GM19372 (cell line): ENCODE measurements around the gene DNAJC16.
"Not testable (repeated sequence)": the region's sequence is repeated elsewhere in the genome, so short reads cannot be mapped to it uniquely, and the experiment has no call there.

Experiments used
- ATAC-seq: cut with Tn5 transposase; IDR thresholded peaks from one replicate; pipeline ENCODE4 v1.9.1; 2021; ENCODE audit warnings: mild to moderate bottlenecking, low read depth, moderate library complexity; ENCODE audit not compliant: unreplicated experiment

The DNAJC16 gene

DNA sequence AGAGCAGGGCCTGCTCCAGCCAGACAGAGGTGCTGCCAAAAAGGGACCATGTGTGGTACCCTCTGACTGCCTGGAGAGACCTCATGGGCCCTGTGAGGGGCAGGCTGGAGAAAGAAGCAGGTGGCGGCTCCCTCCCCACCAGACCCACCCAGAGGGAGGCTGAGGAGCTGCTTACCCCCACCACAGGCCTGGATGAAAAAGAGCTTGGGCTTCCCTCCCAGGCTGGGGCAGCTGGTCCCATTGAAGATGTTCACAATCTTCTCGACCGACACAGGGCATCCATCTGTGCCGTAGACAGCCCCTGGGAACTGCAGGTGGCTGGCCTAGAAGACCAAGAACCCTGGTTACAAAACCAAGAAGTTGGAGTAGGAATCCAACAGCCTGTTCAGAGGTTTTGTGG is 22.2 kb upstream of the DNAJC16 start:
- ATAC-seq: no peak

DNA sequence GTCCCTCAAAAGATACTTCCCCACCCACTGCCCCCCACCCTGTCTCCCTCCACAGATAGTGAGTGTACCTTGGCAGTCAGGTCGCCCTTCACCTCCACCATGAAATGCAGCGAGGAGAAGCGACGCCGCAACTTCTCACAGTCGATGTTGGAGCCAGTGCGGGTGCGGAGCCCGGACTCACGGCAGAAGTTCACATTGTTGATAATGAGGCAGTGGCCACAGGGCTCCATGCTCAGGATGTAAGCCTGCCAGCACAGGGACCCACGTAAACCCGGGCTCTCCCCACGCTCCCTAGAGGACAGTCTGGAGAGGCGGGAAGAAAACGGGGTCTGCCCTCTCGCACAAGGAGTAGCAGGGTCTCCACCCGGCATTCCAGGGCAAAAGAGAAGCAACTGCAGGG is 19.8 kb upstream of the DNAJC16 start:
- no peak for ATAC-seq

DNA sequence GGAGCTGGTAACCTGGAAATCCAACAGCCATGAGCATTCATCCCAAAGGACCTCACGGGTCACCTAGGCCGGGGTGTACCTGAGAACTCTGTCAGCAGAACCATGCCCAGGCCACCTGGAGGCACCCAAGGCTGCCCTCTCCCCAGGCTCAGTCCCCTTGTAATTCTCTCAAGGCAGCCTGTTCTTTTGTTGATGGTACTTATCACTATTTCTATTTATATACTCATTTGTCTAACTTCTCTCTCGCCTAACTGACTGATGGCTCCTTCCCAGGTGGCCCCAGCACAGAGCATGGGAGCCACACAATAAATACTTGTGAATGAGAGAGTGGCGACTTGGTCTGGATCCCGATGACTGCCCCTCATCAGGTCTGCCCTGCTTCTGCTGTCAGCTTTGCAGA is 19.4 kb upstream of the DNAJC16 start:
- no peak for ATAC-seq

DNA sequence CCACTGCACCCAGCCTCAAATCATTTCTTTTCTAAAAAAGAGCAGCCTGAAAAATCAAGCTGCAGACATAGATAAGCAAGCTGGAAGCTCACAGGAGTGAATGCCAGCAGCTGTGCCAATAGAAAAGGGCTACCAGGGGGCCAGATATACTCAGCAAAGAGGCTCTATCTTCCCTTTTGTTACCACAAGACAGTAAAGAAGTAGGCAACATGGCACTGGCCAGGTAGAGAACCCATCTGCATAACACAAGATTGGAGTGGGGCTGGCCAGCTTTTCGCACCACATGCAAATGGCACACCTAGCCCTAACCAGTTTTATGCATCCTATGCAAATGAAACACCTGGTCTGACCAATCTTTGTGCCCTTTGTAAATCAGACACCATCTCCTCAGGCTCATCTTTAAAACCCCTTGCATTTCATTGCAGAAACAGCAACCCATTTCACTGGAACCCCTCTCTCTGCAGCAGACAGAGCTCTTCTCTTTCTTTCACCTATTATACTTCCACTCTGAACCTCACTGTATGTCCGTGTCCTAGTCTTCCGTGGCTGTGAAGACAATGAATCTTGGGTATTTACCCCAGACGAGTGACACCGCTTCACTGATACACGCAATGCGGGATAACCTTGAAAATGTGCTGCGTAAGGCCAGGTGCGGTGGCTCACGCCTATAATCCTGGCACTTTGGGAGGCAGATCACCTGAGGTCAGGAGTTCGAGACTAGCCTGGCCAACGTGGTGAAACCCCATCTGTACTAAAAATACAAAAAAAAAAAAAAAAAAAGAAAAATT is 17.8 kb upstream of the DNAJC16 start:
- no peak for ATAC-seq

DNA sequence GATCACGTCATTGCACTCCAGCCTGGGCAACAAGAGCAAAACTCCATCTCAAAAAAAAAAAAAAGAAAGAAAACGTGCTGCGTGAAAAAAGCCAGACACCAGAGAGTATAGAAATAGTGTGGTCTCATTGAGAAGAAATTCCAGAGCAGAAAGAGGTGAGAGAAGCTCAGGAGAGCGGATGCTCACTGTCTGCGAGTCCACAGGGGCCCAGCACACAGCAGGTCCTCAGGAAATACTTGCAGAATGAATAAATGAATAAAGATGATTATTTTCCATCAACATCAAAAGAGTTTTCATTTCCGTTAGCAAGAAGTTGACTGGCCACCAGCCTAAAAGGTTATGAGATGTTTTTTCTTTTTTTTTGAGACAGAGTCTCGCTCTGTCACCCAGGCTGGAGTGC is 17.1 kb upstream of the DNAJC16 start:
- ATAC-seq: no peak

DNA sequence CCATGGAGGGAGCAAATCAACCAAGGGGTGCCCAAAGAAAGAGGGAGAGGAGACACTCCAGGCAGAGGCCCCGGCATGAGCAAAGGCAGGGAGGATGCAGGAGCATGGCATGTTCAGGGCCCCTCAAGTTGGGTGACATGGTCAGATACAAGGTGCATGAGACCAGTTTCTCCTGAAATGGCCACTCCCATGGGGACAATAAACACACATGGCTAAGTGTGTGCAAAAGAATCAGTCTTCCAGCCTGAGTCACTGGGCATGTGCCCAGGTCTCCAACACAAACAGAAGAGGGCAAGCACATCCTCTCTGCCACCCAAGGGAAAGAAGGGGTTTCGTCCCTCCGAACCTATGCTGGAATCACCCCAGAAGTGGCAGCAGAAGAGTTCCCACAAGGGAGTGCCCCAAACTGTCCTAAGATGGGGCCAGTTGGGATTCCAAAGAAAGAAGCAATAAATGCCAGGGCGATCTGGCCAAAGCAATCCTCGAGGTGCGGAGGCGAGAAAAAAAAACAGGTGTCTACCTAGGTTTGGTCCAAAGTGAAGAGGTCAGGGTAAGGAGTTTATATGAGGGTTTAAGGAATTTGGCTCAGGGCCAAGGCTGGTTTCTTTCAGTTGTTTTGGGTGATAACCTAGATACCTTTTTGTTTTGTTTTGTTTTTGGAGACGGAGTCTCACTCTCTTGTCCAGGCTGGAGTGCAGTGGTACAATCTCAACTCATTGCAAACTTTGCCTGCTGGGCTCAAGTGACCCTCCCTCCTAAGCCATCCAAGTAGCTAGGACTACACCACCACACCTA is 15.8 kb upstream of the DNAJC16 start:
- ATAC-seq: no peak

DNA sequence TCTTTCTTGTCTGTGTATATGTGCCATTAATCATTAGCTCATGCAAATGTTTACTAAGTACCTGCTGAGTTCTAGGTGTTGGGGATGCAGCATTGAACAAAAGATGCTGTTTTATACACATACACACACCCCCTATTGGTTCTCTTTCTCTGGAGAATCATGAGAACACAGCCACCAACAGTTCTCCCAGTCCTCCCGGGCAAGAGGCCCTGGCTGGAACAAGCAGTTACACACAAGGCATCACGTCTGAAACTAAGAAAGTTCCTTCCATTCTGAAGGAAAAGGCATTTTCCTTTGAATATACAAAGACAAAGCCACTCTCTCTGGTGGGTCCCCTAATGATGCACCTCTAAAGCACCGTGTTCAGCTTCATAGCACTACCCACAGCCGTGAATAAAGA is 13.5 kb upstream of the DNAJC16 start:
- ATAC-seq: no peak

DNA sequence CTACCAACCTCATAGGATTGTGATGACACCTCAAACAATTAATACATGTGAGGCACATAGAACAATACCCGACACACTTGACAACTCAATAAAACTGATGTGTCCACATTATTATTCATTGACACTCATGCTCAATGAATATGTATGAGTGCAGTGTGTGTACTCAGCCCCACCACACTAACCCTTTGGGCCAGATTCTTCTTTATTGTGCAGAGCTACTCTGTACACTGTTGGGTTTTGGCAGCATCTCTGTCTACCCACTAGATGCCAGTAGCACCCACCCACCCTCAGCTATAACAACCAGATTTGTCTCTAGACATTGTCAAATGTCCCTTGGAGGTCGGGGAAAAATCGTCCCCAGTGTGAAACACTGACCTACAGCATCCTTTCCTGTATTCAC is 12.7 kb upstream of the DNAJC16 start:
- ATAC-seq: no peak

DNA sequence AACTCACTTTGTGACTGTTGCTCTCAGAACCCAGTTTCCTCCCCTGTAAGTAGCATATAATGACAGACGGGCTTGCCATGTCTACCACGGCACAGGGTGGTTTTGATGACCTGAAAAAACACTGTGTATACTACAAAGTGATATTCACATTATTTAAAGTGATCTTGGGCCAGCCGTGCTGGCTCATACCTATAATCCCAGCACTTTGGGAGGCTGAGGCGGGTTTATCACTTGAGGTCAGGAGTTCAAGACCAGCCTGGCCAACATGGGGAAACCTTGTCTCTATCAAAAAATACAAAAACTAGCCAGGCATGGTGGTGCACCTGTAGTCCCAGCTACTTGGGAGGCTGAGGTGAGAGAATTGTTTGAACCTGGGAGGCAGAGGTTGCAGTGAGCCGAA is 12.1 kb upstream of the DNAJC16 start:
- not testable (repeated sequence) for ATAC-seq

DNA sequence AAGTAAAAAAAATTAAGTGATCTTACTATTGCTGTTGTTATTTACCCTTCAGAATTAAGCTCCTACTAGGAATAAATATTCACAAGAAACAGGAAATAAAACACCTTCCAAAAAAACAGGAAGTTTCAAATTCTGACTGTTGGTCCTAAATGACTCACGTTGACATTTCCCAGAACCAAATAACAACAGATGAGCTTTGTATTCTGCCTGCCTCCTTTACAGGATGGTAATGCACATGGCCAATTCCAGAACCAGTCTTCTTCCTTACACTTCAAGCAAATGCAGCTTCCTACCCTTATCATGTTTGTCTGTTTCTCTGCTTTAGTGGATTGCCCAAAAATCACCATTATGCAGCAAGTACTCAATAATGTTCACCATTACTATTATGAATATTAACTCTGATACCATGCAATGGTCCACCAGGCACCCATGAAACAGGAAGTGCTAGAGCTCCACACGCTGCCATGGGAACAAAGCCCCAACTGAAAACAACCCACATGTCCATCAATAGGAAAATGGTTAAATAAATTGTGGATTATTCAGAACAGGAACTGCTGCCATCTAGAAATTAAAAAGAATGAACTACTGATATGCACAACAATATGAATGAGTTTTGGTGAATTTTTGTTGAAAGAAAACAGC is 11.5 kb upstream of the DNAJC16 start:
- ATAC-seq: no peak

DNA sequence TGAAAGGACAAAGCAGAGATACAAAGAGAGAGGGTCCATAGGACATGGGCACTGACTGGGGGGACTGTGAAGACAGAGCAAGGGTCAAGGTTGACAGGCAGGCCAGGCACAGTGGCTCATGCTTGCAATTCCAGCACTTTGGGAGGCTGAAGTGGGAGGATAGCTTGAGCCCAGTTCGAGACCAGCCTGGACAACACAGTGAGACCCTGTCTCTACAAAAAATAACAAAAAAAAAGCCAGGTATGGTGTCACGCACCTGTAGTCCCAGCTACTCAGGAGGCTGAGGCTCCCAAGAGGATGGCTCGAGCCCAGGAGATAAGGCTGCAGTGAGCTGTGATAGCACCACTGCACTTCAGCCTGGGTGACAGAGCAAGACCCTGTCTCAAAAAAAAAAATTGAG is 7.0 kb upstream of the DNAJC16 start:
- no peak for ATAC-seq

DNA sequence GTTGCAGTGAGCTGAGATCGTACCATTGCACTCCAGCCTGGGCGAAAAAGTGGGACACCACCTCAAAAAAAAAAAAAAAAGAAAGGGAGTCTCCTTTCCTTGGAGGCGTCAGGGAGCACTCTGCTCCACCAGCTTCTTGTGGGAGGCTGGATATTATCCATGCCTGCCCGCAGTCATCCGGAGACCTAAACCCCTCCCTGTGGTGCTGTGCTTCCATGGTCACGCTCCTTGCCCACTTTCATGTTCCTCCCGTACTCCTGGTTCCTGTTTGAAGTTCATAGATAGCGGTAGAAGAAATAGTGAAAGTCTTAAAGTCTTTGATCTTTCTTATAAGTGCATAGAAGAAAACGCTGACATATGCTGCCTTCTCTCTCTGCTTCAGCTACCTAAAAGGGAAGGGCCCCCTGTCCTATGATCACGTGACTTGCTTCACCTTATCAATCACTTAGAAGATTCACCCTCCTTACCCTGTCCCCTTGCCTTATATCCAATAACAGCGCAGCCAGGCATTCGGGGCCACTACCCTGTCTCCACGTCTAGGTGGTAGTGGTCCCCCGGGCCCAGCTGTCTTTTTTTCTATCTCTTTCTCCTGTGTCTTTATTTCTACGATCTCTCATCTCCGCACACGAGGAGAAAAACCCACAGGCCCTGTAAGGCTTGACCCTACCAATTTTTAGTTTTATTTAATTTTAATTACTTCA is 5.3 kb upstream of the DNAJC16 start:
- not testable (repeated sequence) for ATAC-seq

DNA sequence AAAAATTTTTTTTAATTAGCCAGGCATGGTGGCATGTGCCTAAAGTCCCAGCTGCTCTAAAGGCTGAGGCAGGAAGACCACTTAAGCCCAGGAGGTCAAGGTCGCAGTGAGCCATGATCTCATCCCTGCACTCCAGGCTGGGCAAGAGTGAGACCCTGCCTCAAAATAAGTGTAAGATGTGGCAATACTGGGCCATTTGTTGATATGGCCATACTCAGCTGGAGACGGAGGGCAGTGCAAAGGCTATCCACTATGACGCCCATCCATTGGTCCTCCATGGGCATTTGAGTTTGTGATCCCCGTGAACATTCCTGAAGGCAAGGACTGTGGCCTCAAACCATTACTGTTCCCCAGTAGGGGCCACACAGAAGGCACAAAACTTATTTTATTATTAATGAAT is 4.1 kb upstream of the DNAJC16 start:
- no peak for ATAC-seq

DNA sequence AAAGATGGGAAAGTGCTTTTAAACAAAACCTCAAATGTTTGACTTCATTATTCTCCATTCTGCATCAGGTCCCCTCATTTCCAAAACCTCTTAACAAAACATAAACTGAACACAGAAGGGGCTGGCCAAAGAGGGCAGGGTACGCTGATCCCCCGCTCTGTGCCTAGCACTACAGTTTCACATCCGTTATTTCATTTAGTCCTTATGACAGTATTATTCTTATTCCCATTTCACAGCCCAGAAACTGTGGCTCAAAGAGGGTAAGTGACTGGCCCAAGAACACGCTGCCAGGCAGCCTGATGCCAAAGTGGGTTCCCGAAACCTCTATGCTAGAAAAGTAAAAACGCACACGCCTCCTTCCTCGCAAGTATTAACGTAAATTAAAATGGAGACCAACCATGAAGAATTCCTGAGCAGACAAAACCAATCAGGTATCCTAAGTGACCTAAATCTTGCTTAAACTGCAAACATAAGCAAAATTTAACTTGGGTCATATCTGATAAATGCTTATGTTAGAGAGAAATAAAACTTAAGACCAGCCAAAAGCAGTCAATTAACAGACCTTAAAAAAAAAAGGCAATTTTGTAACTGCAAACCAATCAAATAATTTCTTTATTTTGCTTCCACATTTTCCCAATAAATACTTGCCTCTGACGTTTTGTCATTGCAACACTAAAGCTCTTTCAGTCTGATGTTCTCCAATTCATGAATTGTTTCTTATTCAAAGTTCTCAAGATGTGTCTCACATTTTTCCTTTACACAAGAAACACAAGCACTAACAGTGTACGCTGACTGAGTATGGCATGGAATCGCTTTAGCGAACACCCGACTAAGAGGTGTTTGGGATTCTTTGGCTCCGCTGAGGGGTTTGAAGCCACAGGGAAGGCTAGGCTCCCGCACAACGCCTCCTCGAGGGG is 3.3 kb upstream of the DNAJC16 start:
- ATAC-seq: no peak

DNA sequence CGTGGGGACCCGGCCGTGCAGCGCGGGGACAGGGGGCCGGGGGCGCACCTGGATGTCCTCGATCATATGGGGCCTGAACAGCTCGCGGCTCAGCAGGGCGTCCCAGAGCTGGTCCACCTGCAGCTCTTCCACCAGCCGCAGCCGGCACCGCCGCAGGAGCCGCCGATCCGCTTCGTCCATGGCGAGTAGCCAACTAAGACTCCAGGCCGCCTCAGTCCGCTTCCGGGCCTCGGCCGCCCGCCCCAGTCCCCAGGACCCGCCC is 2.7 kb upstream of the DNAJC16 start, which contains the start of gene CASP9:
Gene CASP9, minus strand, starts transcription at position 195 of the 262 bp plus-strand sequence. Its CDS starts 15 bp downstream, at position 180.
- ATAC-seq: no peak

DNA sequence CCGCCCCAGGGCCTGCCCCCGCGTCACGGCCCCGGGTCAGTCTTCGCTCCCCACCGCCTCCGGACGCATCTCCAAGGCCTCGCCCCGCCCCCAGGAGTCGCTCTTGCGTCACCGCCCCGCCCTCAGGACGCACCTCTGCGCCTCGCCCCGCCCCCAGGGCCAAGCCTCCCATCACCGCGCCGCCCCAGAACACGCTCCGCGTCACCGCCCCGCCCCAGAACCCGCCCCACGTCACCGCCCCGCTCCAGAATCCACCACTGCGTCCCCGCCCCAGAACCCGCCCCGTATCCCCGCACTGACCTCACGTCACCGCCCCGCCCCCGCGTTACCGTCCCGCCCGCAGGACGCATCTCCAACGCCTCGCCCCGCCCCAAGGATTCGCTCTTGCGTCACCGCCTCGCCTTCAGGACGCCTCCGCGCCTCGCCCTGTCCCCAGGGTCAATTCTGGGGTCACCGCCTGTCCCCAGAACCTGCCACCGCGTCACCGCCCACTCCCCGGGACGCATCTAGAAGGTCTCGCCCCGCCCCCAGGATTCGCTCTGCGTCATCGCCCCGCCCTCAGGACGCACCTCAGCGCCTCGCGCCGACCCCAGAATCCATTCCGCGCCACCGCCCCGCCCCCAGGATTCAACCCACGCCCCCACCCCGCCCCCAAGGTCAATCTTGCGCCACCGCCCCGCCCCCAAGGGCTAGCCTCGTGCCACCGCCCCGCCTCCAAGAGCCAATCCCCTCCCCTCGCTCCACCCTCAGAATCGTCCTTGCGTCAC is 2.2 kb upstream of the DNAJC16 start:
- ATAC-seq: peak; percentile 43

DNA sequence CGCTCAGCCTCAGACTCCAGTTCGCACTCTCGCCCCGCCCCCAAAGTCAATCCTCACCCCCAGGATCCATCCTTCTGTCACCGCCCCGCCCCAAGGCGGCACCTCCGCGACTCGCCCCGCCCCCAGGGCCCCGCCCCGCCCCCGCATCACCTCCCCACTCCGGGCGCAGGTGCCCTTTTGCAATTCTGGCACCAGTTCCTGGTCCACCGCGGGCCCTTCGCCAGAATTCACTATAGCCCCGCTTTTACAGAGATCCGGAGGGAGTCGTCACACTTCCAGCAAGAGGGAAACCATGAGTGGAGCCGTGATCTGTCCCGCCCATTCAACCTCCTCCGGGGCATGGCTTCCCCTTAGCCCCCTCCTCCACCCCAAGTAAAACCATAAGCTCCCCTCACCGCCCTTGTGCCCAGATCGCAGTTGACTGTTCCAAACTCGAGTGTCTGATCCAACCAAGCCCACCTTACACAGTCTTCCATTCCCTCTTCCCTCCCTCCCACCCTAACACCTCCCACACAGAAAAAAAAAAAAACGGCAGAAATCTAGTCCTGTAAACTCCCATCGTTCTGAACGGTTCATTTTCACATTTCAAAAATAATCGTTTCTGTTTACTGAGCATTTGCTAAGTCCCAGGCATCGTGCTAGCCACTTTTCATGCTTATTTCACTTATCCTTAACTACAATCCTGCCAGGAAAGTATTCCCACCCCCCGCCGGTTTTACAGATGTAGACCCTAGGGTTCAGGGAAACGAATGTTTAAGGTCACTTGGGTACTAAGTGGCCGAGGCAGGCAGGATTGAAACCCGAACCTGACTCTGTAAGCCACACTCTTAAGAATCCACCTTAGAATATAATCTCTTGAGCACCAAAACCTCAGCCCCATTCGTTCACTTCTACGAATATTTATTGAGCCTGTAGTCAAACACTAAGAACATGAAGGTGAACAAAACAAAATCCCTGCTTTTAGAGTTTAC is 1.3 kb upstream of the DNAJC16 start:
- ATAC-seq: peak; percentile 41

DNA sequence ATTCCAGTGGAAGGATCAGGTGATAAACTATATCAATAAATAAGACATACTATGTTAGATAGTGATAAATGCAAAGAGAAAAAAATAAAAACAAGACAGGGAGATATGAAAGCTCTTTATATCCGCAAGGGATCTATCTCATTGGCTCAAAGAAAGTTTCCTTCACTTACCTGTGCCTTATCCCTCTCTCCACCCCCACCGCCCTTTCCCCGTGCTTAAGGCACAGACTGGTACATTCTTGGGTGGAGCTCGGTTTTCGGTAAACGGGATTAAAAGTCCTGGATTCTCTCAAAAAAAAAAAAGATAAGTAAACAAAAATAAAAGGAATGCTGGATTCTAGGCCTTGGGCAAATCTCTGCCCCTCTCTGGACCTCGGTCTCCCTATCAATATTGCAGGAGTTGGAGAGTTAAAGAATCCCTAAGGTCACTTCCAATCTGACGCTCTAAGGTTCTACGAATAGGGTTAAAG is 593 bp upstream of the DNAJC16 start:
- no peak for ATAC-seq
